ENCODE measurements around the gene WWOX. TPM values are rescaled to one million over a fixed set of nuclear protein-coding genes. Genes with fewer than 3 reads are reported as not detected.

The WWOX gene
- total RNA-seq, 1 donor from 2014 or later: 43.2 TPM

DNA sequence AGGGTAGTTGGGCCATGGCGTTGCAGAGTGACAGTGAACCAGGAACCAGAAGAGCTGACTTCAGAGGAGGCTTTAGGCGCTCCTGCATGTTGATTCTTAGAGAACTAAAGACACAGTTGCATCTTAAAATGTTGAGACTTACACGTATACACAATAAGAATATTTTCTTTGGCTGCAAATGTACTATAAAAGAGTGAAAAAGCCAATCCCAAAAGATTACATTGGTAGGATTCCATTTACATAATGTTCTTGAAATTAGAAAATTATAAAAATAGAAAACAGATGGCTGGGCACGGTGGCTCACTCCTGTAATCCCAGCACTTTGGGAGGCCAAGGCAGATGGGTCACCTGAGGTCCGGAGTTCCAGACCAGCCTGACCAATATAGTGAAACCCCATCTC lies 738.8 kb downstream of the WWOX start:
- DNase-seq (ENCODE audit: low spot score, unreplicated experiment): no peak
- H3K4me3 Mint-ChIP-seq (ENCODE audit: low read depth): no peak overlapping the region
- H3K4me1 Mint-ChIP-seq (ENCODE audit: low read depth): no peaks in the 10 kb centered on the region
- H3K27ac Mint-ChIP-seq: no peak overlapping the region
- TF ChIP-seq, protein P1, sequence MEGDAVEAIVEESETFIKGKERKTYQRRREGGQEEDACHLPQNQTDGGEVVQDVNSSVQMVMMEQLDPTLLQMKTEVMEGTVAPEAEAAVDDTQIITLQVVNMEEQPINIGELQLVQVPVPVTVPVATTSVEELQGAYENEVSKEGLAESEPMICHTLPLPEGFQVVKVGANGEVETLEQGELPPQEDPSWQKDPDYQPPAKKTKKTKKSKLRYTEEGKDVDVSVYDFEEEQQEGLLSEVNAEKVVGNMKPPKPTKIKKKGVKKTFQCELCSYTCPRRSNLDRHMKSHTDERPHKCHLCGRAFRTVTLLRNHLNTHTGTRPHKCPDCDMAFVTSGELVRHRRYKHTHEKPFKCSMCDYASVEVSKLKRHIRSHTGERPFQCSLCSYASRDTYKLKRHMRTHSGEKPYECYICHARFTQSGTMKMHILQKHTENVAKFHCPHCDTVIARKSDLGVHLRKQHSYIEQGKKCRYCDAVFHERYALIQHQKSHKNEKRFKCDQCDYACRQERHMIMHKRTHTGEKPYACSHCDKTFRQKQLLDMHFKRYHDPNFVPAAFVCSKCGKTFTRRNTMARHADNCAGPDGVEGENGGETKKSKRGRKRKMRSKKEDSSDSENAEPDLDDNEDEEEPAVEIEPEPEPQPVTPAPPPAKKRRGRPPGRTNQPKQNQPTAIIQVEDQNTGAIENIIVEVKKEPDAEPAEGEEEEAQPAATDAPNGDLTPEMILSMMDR (IDR thresholded peaks at IDR 0.05; ENCODE audit: unreplicated experiment): no peak
- H3K27me3 Mint-ChIP-seq: no peaks in the 10 kb centered on the region
- H3K36me3 Mint-ChIP-seq (ENCODE audit: insufficient read depth): no peaks in the 10 kb centered on the region
- no peaks in the 10 kb centered on the region for H3K9me3 Mint-ChIP-seq (ENCODE audit: low read depth)

DNA sequence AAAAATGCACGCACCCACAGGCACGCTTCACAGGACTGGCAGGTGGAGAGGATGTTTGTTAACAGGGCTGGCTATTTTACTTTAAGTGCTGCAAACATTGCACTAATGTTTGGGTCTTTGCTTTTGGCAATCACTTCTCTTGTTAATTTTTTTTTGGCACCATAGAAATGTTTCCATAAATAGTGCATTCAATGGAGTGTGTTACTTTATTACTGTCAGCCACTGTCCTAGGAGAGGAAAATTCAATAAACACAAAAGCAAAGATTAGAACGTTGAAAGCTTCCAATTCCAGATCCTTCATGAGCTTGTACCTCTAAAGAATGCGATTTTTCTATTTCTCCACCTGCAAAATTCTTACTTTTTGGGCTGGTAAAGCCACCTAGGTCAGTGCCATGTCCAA lies 743.5 kb downstream of the WWOX start:
- TF ChIP-seq, protein P1 (IDR thresholded peaks at IDR 0.05; ENCODE audit: unreplicated experiment): no peak
- Mint-ChIP-seq H3K4me1 (ENCODE audit: low read depth) (peaks cover 2% of the 10 kb centered on the region), H3K27me3 (no peaks in the 10 kb centered on the region), H3K27ac (no peak overlapping the region), H3K9me3 (ENCODE audit: low read depth) (no peaks in the 10 kb centered on the region), H3K4me3 (ENCODE audit: low read depth) (no peak overlapping the region), H3K36me3 (ENCODE audit: insufficient read depth) (no peaks in the 10 kb centered on the region)
- no peak for DNase-seq (ENCODE audit: low spot score, unreplicated experiment)

DNA sequence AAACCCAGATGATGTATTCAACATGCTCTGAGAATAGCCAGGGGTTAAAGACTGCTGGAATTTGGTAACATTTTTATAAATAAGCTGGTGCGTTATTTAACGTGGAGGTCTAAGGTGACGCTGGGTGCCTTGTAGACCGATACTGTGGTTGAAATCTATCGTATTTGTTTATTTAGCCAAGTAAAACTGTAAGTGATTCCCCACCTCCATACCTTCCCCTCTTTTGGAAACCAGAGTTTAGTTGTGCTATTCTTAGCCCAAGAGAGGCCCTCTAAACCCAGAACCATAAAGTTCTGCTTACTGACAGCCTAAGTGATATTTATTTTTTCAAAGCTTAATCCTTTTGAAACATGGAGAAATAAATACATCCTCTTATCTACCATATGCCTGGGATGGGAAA lies 744.5 kb downstream of the WWOX start:
- H3K27me3 Mint-ChIP-seq: no peaks in the 10 kb centered on the region
- TF ChIP-seq, protein P1 (IDR thresholded peaks at IDR 0.05; ENCODE audit: unreplicated experiment): no peak
- no peaks in the 10 kb centered on the region for H3K9me3 Mint-ChIP-seq (ENCODE audit: low read depth)
- no peak overlapping the region for H3K27ac Mint-ChIP-seq
- H3K36me3 Mint-ChIP-seq (ENCODE audit: insufficient read depth): no peaks in the 10 kb centered on the region
- peaks cover 2% of the 10 kb centered on the region for H3K4me1 Mint-ChIP-seq (ENCODE audit: low read depth)
- no peak overlapping the region for H3K4me3 Mint-ChIP-seq (ENCODE audit: low read depth)
- DNase-seq (ENCODE audit: low spot score, unreplicated experiment): no peak

DNA sequence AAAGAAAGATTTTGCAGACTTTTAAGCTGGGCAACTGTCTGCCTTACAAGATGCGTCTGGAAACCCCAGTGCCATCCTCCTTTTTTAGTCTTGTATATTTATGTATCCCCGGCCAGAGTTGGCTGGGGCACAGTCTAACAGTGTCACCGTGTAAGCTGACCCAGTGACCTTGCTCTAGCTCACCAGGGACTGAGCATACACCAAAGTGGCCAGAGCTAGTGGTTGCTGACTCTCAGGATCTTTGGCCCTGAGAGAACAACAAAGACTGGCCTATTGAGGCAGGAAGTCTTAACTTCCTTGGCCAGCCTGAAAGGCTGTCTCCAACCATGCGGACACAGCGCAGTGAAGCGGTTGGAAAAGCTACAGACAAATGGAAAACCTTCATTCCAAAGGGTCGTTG lies 745.2 kb downstream of the WWOX start:
- no peaks in the 10 kb centered on the region for H3K36me3 Mint-ChIP-seq (ENCODE audit: insufficient read depth)
- no peak for DNase-seq (ENCODE audit: low spot score, unreplicated experiment)
- peaks cover 2% of the 10 kb centered on the region for H3K4me1 Mint-ChIP-seq (ENCODE audit: low read depth)
- no peaks in the 10 kb centered on the region for H3K27me3 Mint-ChIP-seq
- TF ChIP-seq, protein P1 (IDR thresholded peaks at IDR 0.05; ENCODE audit: unreplicated experiment): no peak
- H3K27ac Mint-ChIP-seq: no peak overlapping the region
- no peak overlapping the region for H3K4me3 Mint-ChIP-seq (ENCODE audit: low read depth)
- no peaks in the 10 kb centered on the region for H3K9me3 Mint-ChIP-seq (ENCODE audit: low read depth)

DNA sequence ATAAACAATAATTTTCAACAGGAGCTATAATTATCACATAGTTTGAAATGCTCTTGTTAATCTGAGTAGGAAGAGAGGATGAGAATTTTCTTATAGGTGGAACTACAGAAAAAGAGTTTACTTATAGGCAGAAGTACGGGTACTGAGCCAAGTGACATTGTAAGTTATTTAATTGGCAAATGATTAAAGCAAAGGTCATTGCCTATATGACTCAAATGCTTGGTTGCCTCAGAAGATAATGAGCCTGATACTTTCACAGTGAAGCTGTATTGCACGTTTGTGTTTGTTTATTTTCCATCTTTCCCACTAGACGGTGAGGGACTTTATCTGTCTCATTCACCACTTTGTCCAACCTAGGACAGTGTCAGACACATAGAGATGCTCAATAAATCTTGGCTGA lies 751.8 kb downstream of the WWOX start:
- H3K4me3 Mint-ChIP-seq (ENCODE audit: low read depth): no peak overlapping the region
- no peaks in the 10 kb centered on the region for H3K36me3 Mint-ChIP-seq (ENCODE audit: insufficient read depth)
- TF ChIP-seq, protein P1 (IDR thresholded peaks at IDR 0.05; ENCODE audit: unreplicated experiment): no peak
- peaks cover 6% of the 10 kb centered on the region for H3K4me1 Mint-ChIP-seq (ENCODE audit: low read depth)
- H3K27me3 Mint-ChIP-seq: no peaks in the 10 kb centered on the region
- DNase-seq (ENCODE audit: low spot score, unreplicated experiment): no peak
- H3K27ac Mint-ChIP-seq: no peak overlapping the region
- H3K9me3 Mint-ChIP-seq (ENCODE audit: low read depth): peaks cover 3% of the 10 kb centered on the region
